HCT116 (cell line): ENCODE data around the gene MTHFD1L. TPM values are rescaled to one million over a fixed set of nuclear protein-coding genes. Genes with fewer than 3 reads are reported as not detected.
A peak's percentile ranks its signal among the peaks of the same experiment; 100 is the strongest.

Experiments used
- ATAC-seq: fragments of 200-7000 bp; cut with Tn5 transposase; 2 replicates; pipeline ENCODE4 v1.9.1; 2020; ENCODE audit warnings: mild to moderate bottlenecking, moderate library complexity
- BruUV-seq: library from RNA; stranded (reverse); fragments of 400-500 nt; replicated peaks from 2 replicates; lab custom pipeline; 2021; lab: Mats Ljungman, UMichigan
- CTCF ChIA-PET: fragments of 300-600 bp; sonication (Branson Sonifier 250); formaldehyde crosslinking; loops from one replicate; lab custom pipeline; 2021; ENCODE audit warnings: antibody characterized with exemption; lab: Charles Lee
- POLR2A ChIA-PET: fragments of 300-600, 350-600 bp; sonication (Branson Sonifier 250); formaldehyde crosslinking; loops from one replicate; lab custom pipeline; 2021; ENCODE audit warnings: antibody characterized with exemption; lab: Charles Lee
- RAD21 ChIA-PET, 2 experiments: fragments of 300-600 bp; sonication (Branson Sonifier 250); formaldehyde crosslinking; loops; one replicate each; lab custom pipeline; 2023; ENCODE audit warnings: low total read pairs in 2 of 2; ENCODE audit not compliant: uncharacterized antibody in 2 of 2, unreplicated experiment in 2 of 2, low non-redundant PET in 1 of 2; lab: Charles Lee
- DNase-seq: peaks from one replicate; pipeline ENCODE4 v3.0.0-alpha.2; 2010; ENCODE audit warnings: low read depth, low spot score
- H2AFZ ChIP-seq: fragments of 200-600 bp; shearing (Covaris generic), sonication (generic); 2 replicates; pipeline ENCODE4 v1.6.1; 2017; ENCODE audit warnings: low read depth, mixed run types, mixed read lengths, antibody characterized with exemption, low read length; ENCODE audit not compliant: poor library complexity, severe bottlenecking
- H3K27ac ChIP-seq: 2 replicates; pipeline ENCODE4 v1.5.1; 2012; ENCODE audit warnings: low read depth, low read length
- H3K27me3 ChIP-seq: fragments of 200-600 bp; sonication (generic); 2 replicates; pipeline ENCODE4 v1.6.1; 2016; ENCODE audit warnings: mixed run types, low read length, mixed read lengths; ENCODE audit not compliant: insufficient read depth
- H3K36me3 ChIP-seq, 2 experiments: fragments of 200-500 bp in 1 of 2; fragments of 200-600 bp in 1 of 2; sonication (Bioruptor generic) in 1 of 2; sonication (generic) in 1 of 2; 2 replicates each; pipeline versions ENCODE4 v1.5.1 to v1.6.1; 2014 to 2016; ENCODE audit warnings: low read length in 2 of 2, inconsistent platforms in 1 of 2, mixed read lengths in 1 of 2, mixed run types in 1 of 2; ENCODE audit not compliant: insufficient read depth in 2 of 2, control insufficient read depth in 1 of 2
- H3K4me1 ChIP-seq, 2 experiments: fragments of 200-600 bp in 1 of 2; sonication (generic) in 1 of 2; 2 replicates each; pipeline versions ENCODE4 v1.5.1 to v1.6.1; 2012 to 2017; ENCODE audit warnings: low read length in 2 of 2, inconsistent platforms in 1 of 2, mild to moderate bottlenecking in 1 of 2, mixed read lengths in 1 of 2, mixed run types in 1 of 2, moderate library complexity in 1 of 2; ENCODE audit not compliant: insufficient read depth in 2 of 2, control insufficient read depth in 1 of 2
- H3K4me2 ChIP-seq: fragments of 200-600 bp; sonication (generic); 2 replicates; pipeline ENCODE4 v1.6.1; 2017; ENCODE audit warnings: mixed run types, low read length, mixed read lengths
- H3K4me3 ChIP-seq, 2 experiments: fragments of 200-600 bp in 1 of 2; sonication (generic) in 1 of 2; replicated peaks in 1 of 2; 2 replicates each; pipeline ENCODE4 v1.5.1; 2011 to 2016; ENCODE audit warnings: low read length in 2 of 2, control low read depth in 1 of 2, low read depth in 1 of 2, mild to moderate bottlenecking in 1 of 2, mixed read lengths in 1 of 2, mixed run types in 1 of 2
- H3K79me2 ChIP-seq: fragments of 200-600 bp; sonication (generic); 2 replicates; pipeline ENCODE4 v1.6.1; 2017; ENCODE audit warnings: mild to moderate bottlenecking, mixed run types, low read length, moderate library complexity, mixed read lengths; ENCODE audit not compliant: insufficient read depth
- H3K9ac ChIP-seq: fragments of 200-600 bp; sonication (generic); 2 replicates; pipeline ENCODE4 v1.6.1; 2016; ENCODE audit warnings: low read length, mixed read lengths
- H3K9me2 ChIP-seq: fragments of 200-600 bp; sonication (generic), shearing (Covaris generic); 2 replicates; pipeline ENCODE4 v1.6.1; 2017; ENCODE audit warnings: mixed run types, mild to moderate bottlenecking, moderate library complexity; ENCODE audit not compliant: insufficient read depth
- H3K9me3 ChIP-seq, 2 experiments: fragments of 200-500 bp in 1 of 2; fragments of 200-600 bp in 1 of 2; sonication (Bioruptor generic) in 1 of 2; sonication (generic) in 1 of 2; 2 replicates each; pipeline ENCODE4 v1.6.1; 2014 to 2017; ENCODE audit warnings: low read length in 2 of 2, mixed read lengths in 2 of 2, inconsistent platforms in 1 of 2, low read depth in 1 of 2, mild to moderate bottlenecking in 1 of 2, mixed run types in 1 of 2, moderate library complexity in 1 of 2; ENCODE audit not compliant: control insufficient read depth in 1 of 2, insufficient read depth in 1 of 2
- H4K20me1 ChIP-seq: fragments of 200-600 bp; sonication (generic), shearing (Covaris generic); 2 replicates; pipeline ENCODE4 v1.6.1; 2017; ENCODE audit warnings: mixed run types, mild to moderate bottlenecking, moderate library complexity; ENCODE audit not compliant: insufficient read depth
- CBX3 ChIP-seq: IDR thresholded peaks from 2 replicates; pipeline ENCODE4 v1.6.1; 2012; ENCODE audit warnings: low read depth
- CEBPB ChIP-seq: IDR thresholded peaks from 2 replicates; pipeline ENCODE4 v1.6.1; 2012; ENCODE audit warnings: low read depth
- EGR1 ChIP-seq: IDR thresholded peaks from 2 replicates; pipeline ENCODE4 v1.6.1; 2012; ENCODE audit warnings: low read depth
- FOSL1 ChIP-seq: IDR thresholded peaks from 2 replicates; pipeline ENCODE4 v1.6.1; 2012; ENCODE audit warnings: low read depth
- JUND ChIP-seq: IDR thresholded peaks from 2 replicates; pipeline ENCODE4 v1.6.1; 2012
- SIN3A ChIP-seq: IDR thresholded peaks from 2 replicates; pipeline ENCODE4 v1.6.1; 2012; ENCODE audit warnings: low read depth
- SP1 ChIP-seq: IDR thresholded peaks from 2 replicates; pipeline ENCODE4 v1.6.1; 2012; ENCODE audit warnings: low read depth
- SRF ChIP-seq: IDR thresholded peaks from 2 replicates; pipeline ENCODE4 v1.6.1; 2012; ENCODE audit warnings: low read depth
- TCF7L2 ChIP-seq: IDR thresholded peaks from 2 replicates; pipeline ENCODE4 v1.7.0; 2011; ENCODE audit warnings: borderline replicate concordance, inconsistent platforms; ENCODE audit not compliant: insufficient read depth, insufficient read length; ENCODE audit errors: extremely low read depth
- YY1 ChIP-seq: IDR thresholded peaks from 2 replicates; pipeline ENCODE4 v1.6.1; 2011; ENCODE audit warnings: low read length, low read depth, moderate library complexity, mild to moderate bottlenecking; ENCODE audit not compliant: insufficient replicate concordance; ENCODE audit errors: extremely low read depth
- ZNF274 ChIP-seq: fragments of 200-500 bp; sonication (Bioruptor generic); IDR thresholded peaks from 2 replicates; pipeline ENCODE4 v1.6.1; 2014; ENCODE audit warnings: mild to moderate bottlenecking, low read depth, low read length, inconsistent platforms
- intact Hi-C: fragments of 100-400 bp; cut with micrococcal nuclease; formaldehyde crosslinking; loops from 2 replicates; pipeline ENCODE4 v1.10.0; 2022
- total RNA-seq: library from RNA; stranded (reverse); gene quantifications from one replicate; pipeline ENCODE4 v1.2.1, GENCODE V29; 2021; ENCODE audit not compliant: unreplicated experiment
- TF ChIP-seq, protein P1 (sequence below): IDR thresholded peaks from 2 replicates; pipeline ENCODE4 v1.6.1; 2012
- TF ChIP-seq, protein P2 (sequence below): IDR thresholded peaks from 2 replicates; pipeline ENCODE4 v1.6.1; 2012

Gene MTHFD1L
- total RNA-seq, 1 experiment from 2014 or later, result 127 TPM

DNA sequence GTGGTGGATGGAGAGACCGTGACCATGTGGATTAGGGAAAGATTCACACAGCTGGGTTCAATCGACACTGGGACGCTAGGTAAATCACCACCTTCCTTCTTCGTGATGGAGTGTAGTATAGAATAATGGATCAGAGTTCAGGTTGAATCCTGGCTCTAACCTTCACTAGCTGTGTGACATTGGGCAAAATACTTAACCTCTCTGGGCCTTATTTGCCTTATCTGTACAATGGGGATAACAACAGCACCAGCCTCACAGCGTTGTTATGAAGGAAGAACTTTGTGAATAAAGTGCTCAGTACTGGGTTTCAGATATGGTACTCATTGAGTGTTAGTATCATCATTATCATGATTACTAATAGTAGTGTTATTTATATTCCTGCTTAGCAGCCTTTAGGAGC, 248.1 kb downstream of the MTHFD1L start:
- Histone ChIP-seq H3K36me3 (no peaks in the 10 kb centered on the region), H3K4me3 (no peak overlapping the region), H3K27me3 (no peaks in the 10 kb centered on the region), H3K9me2 (no peaks in the 10 kb centered on the region), H3K4me1 (peaks cover 7 to 47% of the 10 kb centered on the region in 2 experiments), H3K4me2 (no peak overlapping the region), H3K9me3 (no peaks in the 10 kb centered on the region), H4K20me1 (no peaks in the 10 kb centered on the region), H2AFZ (no peak overlapping the region), H3K27ac (no peak overlapping the region), H3K79me2 (no peaks in the 10 kb centered on the region), H3K9ac (no peak overlapping the region)
- ChIA-PET POLR2A (no interaction called here), RAD21 (no interaction called here), CTCF (no interaction called here)
- ATAC-seq (no peak), DNase-seq (no peak)
- intact Hi-C loops, result no loop called here
- no TSS peak for BruUV-seq
- no peak for TF ChIP-seq EGR1
- TF ChIP-seq ZNF274, result no peak
- no peak for TF ChIP-seq TCF7L2
- TF ChIP-seq, protein P1, sequence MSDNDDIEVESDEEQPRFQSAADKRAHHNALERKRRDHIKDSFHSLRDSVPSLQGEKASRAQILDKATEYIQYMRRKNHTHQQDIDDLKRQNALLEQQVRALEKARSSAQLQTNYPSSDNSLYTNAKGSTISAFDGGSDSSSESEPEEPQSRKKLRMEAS, result 0 out of 2 replicates have a peak, but pooled peaks have one; percentile 21
- no peak for TF ChIP-seq CEBPB
- no peak for TF ChIP-seq SIN3A
- no peak for TF ChIP-seq YY1
- TF ChIP-seq JUND, result no peak
- TF ChIP-seq SP1, result no peak
- TF ChIP-seq, protein P2, sequence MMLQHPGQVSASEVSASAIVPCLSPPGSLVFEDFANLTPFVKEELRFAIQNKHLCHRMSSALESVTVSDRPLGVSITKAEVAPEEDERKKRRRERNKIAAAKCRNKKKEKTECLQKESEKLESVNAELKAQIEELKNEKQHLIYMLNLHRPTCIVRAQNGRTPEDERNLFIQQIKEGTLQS, result no peak
- peak; percentile 27; the same call in 1 of the 2 replicates for TF ChIP-seq CBX3
- no peak for TF ChIP-seq SRF
- no peak for TF ChIP-seq FOSL1
